Cardiac fibroblast (primary cell): ENCODE data around the gene CAPZA1.

ENCODE experiments used
- DNase-seq, 2 donors: peaks; one replicate each; pipeline versions ENCODE4 v3.0.0 to v3.0.0-alpha.2; 2010; ENCODE audit warnings: low read depth in 2 of 2
- H3K4me3 ChIP-seq, 2 donors: replicated peaks in 1 of 2; 1 replicate in 1 of 2; 2 replicates in 1 of 2; pipeline ENCODE4 v1.5.1; 2011; ENCODE audit warnings: low read depth in 2 of 2, low read length in 2 of 2, mild to moderate bottlenecking in 2 of 2, moderate library complexity in 1 of 2
- TF ChIP-seq, protein P1 (sequence below): IDR thresholded peaks from one replicate; pipeline ENCODE4 v1.5.1; 2011; ENCODE audit warnings: low read depth, mild to moderate bottlenecking, low read length, inconsistent platforms

CAPZA1 gene

DNA sequence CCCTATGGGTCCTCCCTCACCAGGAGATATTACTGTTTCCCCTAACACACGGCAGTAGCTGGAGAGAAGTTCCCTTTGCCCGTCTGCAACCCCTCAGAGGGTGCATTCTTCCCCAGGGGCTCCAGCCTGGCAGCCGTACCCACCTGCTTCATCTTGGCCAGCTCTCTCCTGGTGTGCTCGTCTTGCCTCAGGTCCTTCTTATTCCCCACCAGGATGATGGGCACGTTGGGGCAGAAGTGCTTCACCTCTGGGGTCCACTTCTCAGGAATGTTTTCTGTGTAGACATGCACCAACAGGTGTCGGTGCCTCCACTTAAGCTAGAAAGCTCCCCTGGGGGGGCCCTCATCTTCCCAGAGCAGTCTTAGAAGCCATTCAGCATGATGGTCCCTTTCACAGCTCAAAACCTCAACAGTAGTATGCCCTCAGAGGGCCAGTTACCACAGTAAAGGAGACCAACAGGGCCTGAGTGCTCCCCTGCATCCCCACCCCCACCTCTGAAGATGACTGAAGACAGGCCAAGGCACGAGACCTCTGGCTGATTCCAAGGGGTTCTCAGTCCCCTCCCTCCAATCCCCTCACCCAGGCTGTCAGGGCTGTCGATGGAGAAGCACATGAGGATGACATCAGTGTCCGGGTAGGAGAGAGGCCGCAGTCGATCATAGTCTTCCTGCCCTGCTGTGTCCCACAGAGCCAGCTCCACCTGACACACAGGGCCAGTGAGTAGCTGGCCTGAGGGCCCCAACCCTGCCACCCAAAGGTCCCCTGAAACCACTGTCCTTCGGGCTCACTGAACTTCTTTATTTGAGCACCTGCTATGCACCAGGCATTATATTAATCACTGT lies 83.0 kb downstream of the CAPZA1 start:
- no peak for DNase-seq
- TF ChIP-seq, protein P1, sequence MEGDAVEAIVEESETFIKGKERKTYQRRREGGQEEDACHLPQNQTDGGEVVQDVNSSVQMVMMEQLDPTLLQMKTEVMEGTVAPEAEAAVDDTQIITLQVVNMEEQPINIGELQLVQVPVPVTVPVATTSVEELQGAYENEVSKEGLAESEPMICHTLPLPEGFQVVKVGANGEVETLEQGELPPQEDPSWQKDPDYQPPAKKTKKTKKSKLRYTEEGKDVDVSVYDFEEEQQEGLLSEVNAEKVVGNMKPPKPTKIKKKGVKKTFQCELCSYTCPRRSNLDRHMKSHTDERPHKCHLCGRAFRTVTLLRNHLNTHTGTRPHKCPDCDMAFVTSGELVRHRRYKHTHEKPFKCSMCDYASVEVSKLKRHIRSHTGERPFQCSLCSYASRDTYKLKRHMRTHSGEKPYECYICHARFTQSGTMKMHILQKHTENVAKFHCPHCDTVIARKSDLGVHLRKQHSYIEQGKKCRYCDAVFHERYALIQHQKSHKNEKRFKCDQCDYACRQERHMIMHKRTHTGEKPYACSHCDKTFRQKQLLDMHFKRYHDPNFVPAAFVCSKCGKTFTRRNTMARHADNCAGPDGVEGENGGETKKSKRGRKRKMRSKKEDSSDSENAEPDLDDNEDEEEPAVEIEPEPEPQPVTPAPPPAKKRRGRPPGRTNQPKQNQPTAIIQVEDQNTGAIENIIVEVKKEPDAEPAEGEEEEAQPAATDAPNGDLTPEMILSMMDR: no peak
- H3K4me3 ChIP-seq: no peak overlapping the region

DNA sequence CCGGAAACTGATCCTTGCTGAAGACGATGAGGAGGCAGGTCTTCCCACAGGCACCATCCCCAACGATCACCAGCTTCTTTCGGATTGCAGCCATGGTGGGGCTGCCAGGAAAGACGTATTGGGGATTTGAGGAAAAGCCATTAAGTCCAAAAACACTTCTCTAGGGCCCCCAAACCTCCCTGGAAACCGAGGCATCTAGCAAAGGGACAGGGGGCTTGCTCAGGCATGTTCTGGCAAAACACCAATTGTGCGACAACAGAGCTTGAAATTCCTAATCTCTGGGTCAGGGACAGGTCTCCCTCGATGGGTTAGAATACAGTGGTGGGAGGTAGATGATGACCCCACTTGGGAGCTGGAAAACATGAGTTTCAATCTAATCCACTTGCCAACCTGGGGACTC lies 84.1 kb downstream of the CAPZA1 start:
- TF ChIP-seq, protein P1: no peak
- no peak for DNase-seq
- H3K4me3 ChIP-seq: no peak overlapping the region

DNA sequence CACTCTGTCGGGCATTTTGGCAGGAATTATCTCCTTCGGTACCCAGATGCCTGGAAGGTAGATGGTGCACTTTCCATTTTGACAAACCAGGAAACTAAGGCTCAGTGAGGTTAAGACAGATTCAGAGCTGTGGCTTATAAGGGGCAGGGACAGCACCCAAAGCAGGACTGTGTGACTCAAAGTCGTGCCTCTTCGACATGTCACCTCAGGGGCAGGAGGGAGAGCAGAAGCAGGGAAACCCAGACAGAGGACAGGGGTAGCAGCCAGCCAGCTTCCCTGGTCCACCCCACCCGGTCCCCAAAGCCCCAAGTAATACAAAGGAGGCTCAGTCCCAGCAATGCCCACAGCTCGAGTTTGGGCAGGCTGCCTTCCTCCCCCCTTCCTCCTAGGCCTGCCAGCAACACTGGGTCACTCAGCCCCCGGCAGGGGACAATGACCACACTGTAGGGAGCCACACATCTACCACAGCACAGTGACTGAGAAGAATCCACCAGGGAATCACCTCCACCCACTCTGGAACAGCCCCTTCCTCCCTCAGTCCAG lies 84.8 kb downstream of the CAPZA1 start:
- H3K4me3 ChIP-seq: peak overlapping the region; percentile 38 to 93
- TF ChIP-seq, protein P1: no peak
- no peak for DNase-seq

DNA sequence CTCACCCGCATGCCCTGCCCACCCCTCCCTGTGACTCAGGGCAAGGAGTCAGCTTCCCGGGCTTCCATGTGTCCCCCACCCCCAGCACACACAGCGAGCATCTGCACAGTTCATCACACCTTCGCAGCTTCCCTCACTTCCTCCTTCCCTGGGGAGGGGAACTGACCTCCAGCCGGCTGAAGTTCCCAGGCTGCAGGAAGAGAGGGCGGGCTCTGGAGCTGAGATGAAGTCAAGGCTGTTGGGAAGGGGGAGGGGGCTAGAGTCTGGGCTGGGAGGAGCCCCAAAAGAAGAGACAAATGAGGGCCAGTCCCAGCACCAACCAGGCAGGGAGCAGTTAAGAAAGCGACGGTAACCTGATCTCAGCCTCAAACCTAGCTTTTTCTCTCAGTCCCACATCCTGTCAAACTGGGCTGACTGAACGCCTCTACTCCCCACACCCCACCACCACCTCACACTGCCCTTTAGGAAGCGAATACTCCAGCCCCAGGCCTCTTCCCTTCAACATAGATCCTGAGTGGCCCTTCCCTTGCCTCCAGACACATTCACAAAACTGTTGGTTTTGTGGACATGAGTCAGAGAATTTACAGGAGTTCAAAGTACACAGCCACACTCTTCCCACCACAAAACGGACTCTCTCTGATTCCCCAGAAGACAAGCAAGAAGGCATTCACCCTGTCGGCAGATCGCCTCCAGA lies 85.4 kb downstream of the CAPZA1 start:
- peak; percentile 97 to 98 for DNase-seq
- TF ChIP-seq, protein P1: no peak
- peak overlapping the region; percentile 93 to 96 for H3K4me3 ChIP-seq

DNA sequence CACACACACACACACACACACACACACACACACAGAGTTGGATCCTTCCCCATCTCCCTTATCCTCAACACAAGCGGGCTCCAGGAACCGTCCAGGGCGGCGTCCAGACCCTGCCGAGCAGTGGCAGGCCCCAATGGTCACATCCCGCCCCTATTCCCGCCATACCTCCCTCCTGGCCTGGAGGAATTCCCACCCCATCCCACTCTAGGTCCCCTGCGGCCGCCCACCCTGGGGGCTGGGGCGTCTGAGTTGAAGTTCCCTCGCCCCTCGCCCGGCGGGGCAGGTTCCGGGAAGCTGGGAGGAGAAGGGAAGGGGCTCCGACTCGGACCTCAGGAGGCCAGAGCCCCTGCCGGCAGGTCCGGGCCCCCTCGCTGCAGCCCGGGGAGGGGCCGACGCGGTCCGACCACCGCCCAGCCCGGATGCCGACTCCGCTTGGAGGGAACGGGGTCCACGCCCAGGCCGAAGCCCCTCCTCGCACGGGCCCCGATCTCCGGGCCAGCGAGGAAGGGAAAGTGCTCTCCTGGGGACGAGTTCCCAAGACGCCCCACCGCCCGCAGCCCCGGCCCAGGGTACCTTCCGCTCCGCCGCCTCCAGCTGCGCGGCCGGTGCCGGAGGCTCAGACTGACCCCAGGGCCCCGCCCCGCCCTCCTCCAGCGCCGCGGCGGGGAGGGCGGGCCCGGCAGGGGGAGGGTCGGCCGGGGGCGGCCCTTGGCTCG lies 87.0 kb downstream of the CAPZA1 start, which contains the start of gene RHOC:
Gene RHOC (minus strand): TSS at position 623 of the 716 bp plus-strand sequence. CDS start 3,328 bp downstream, outside the sequence.
- TF ChIP-seq, protein P1: no peak
- peak within 1 kb of the TSS; percentile 93 to 96 for H3K4me3 ChIP-seq
- DNase-seq: peak; percentile 36 to 52

DNA sequence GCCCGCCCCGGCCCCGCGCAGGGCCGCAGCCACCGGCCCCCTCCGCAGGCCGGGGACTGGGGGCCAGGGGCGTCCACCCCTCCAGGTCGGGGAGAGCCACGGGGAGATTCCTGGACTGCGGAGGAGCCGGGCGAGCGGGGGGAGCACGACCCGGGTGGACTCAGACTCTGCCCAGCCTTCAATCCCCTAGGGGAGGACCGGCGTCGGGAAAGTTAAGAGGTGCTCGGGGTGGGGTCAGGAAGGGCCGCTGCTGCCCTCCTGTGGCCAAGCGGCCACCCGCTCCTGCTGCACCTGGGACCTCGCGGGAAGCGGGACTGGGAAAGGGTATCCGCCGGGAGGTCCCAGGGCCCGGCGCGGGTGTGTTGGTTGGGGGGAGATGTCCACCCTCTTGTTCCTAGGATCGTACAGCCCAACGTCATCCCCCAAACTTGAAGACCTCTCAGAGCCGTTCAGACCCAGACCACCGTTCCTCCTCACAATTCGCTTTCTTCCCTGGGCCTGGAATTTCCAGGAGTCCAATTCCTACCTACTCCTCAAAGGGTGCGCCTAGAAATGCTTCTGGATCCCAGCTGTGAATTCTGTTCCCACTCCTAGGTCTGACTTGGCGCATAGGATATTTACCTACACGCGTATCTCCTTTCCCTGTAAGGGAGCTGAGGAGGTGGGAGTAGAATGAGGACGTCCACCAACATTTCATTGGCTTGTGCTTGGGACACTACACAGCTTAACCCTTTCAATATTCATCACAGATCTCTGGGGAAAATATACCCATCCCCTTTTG lies 87.8 kb downstream of the CAPZA1 start:
- TF ChIP-seq, protein P1: peak; percentile 94
- peak; percentile 93 to 94 for DNase-seq
- peak overlapping the region; percentile 56 to 93 for H3K4me3 ChIP-seq
